Ishikawa (cell line): ENCODE data around the gene ABHD12B.

ENCODE experiments used
- CEBPB ChIP-seq: IDR thresholded peaks from 2 replicates; pipeline ENCODE4 v1.6.1; 2012
- CREB1 ChIP-seq: IDR thresholded peaks from 2 replicates; pipeline ENCODE4 v1.6.1; 2012; ENCODE audit warnings: low read depth
- EGR1 ChIP-seq: IDR thresholded peaks from 2 replicates; pipeline ENCODE4 v1.6.1; 2012
- EP300 ChIP-seq: IDR thresholded peaks from 2 replicates; pipeline ENCODE4 v1.6.1; 2012; ENCODE audit warnings: borderline replicate concordance
- FOXM1 ChIP-seq: IDR thresholded peaks from 2 replicates; pipeline ENCODE4 v1.6.1; 2012; ENCODE audit warnings: low read depth, borderline replicate concordance
- NFIC ChIP-seq: IDR thresholded peaks from 2 replicates; pipeline ENCODE4 v1.6.1; 2012
- RAD21 ChIP-seq: IDR thresholded peaks from 2 replicates; pipeline ENCODE4 v1.6.1; 2012; ENCODE audit warnings: low read depth
- TAF1 ChIP-seq: IDR thresholded peaks from 2 replicates; pipeline ENCODE4 v1.6.1; 2012; ENCODE audit warnings: low read depth, mild to moderate bottlenecking
- TCF12 ChIP-seq: IDR thresholded peaks from 2 replicates; pipeline ENCODE4 v1.6.1; 2012; ENCODE audit warnings: low read depth
- TEAD4 ChIP-seq: IDR thresholded peaks from 2 replicates; pipeline ENCODE4 v1.6.1; 2012
- USF1 ChIP-seq: IDR thresholded peaks from 2 replicates; pipeline ENCODE4 v1.6.1; 2012
- YY1 ChIP-seq: IDR thresholded peaks from 2 replicates; pipeline ENCODE4 v1.6.1; 2012; ENCODE audit warnings: low read depth
- ZBTB7A ChIP-seq: IDR thresholded peaks from 2 replicates; pipeline ENCODE4 v1.6.1; 2012; ENCODE audit warnings: low read depth
- TF ChIP-seq, protein P1 (sequence below): IDR thresholded peaks from 2 replicates; pipeline ENCODE4 v1.6.1; 2012
- TF ChIP-seq, protein P2 (sequence below): IDR thresholded peaks from 2 replicates; pipeline ENCODE4 v1.6.1; 2012; ENCODE audit warnings: low read depth, mild to moderate bottlenecking

Gene ABHD12B

GRCh38 chr14:50897658-50898175 is 25.9 kb downstream of the ABHD12B start:
- TF ChIP-seq EP300 (no peak), TAF1 (no peak), CEBPB (no peak), USF1 (no peak), TEAD4 (no peak)
- TF ChIP-seq, protein P1, sequence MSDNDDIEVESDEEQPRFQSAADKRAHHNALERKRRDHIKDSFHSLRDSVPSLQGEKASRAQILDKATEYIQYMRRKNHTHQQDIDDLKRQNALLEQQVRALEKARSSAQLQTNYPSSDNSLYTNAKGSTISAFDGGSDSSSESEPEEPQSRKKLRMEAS = no peak

- TF ChIP-seq EGR1 = no peak
- no peak for TF ChIP-seq TAF1
- TF ChIP-seq RAD21 = no peak
These were observed 29.5 kb downstream of the ABHD12B start for GRCh38 chr14:50901361-50901760.

DNA sequence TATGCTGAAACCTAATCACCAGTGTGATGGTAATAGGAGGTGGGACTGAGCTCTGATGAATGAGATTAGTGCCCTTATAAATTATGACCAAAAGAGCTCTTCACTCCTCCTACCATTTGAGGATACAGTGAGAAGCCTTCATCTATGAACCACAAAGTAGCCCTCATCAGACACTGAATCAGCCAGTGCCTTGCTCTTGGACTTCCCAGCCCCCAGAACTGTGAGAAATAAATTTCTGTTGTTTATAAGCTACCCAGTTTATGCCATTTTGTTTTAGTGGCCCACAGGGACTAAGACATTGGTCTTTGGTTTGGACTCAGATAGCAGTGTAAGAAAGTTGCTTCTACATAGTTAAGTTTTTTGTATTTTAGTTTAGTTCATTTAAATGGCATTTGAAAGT is 32.9 kb downstream of the ABHD12B start:
- no peak for TF ChIP-seq TAF1
- no peak for TF ChIP-seq CEBPB
- TF ChIP-seq YY1 = no peak
- TF ChIP-seq, protein P2, sequence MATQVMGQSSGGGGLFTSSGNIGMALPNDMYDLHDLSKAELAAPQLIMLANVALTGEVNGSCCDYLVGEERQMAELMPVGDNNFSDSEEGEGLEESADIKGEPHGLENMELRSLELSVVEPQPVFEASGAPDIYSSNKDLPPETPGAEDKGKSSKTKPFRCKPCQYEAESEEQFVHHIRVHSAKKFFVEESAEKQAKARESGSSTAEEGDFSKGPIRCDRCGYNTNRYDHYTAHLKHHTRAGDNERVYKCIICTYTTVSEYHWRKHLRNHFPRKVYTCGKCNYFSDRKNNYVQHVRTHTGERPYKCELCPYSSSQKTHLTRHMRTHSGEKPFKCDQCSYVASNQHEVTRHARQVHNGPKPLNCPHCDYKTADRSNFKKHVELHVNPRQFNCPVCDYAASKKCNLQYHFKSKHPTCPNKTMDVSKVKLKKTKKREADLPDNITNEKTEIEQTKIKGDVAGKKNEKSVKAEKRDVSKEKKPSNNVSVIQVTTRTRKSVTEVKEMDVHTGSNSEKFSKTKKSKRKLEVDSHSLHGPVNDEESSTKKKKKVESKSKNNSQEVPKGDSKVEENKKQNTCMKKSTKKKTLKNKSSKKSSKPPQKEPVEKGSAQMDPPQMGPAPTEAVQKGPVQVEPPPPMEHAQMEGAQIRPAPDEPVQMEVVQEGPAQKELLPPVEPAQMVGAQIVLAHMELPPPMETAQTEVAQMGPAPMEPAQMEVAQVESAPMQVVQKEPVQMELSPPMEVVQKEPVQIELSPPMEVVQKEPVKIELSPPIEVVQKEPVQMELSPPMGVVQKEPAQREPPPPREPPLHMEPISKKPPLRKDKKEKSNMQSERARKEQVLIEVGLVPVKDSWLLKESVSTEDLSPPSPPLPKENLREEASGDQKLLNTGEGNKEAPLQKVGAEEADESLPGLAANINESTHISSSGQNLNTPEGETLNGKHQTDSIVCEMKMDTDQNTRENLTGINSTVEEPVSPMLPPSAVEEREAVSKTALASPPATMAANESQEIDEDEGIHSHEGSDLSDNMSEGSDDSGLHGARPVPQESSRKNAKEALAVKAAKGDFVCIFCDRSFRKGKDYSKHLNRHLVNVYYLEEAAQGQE = no peak
- TF ChIP-seq RAD21 = no peak
- TF ChIP-seq CREB1 = no peak
- TF ChIP-seq, protein P1 = no peak
- TF ChIP-seq EGR1 = no peak
- no peak for TF ChIP-seq FOXM1
- no peak for TF ChIP-seq TCF12
- TF ChIP-seq ZBTB7A = no peak
- no peak for TF ChIP-seq TEAD4
- no peak for TF ChIP-seq NFIC
- TF ChIP-seq EP300 = no peak
- no peak for TF ChIP-seq USF1

DNA sequence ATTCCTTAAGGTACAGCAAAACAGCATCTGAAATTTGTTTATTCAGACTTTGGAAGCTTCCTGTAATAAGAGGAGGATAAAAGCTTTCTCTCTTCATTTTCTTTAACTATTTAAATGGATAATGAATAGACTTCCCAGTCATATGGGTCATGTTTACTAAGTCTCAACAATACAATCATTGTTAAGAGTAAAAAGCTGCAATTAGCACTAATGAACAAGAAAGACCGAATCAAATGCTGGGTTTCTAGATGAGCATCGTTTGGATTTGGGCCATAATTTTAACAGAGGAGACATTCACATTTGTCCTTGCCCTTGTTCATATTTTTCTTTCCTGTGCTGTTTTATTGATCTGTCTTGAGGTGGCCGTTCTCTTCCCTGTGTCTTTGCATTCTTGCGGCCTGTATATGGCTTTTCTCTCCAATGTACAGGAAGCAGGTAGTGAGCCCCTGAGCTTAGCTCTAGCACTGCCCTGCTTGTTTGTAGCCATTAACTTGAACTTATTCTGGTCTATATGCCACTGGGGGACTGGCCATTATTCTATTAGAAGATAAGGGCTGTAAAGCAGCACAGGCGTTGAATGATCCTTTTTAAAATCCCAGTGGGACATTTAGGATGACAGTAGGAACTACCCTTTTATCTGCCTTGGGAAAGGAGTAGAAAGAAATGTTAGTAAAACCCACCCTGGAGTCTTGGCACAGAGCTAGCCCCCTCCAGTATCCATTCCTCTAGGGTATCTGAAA is 34.6 kb downstream of the ABHD12B start:
- TF ChIP-seq RAD21 (no peak), CREB1 (no peak), CEBPB (no peak), TEAD4 (no peak), EP300 (no peak), EGR1 (no peak), FOXM1 (no peak), YY1 (no peak), TAF1 (no peak)
- TF ChIP-seq, protein P2 = no peak

- no peak for TF ChIP-seq TAF1
- TF ChIP-seq EP300 = no peak
- no peak for TF ChIP-seq FOXM1
- no peak for TF ChIP-seq TEAD4
- TF ChIP-seq EGR1 = no peak
These were observed 38.9 kb downstream of the ABHD12B start for GRCh38 chr14:50910495-50911420.
